CD14-positive monocyte (primary cell): ENCODE measurements around the gene MSRB3. TPM values are rescaled to one million over a fixed set of nuclear protein-coding genes. Genes with fewer than 3 reads are reported as not detected.

Experiments
- DNase-seq, 3 donors: peaks; one replicate each; pipeline ENCODE4 v3.0.0-alpha.2; 2011 to 2022
- H2AFZ ChIP-seq: 2 replicates; pipeline ENCODE4 v1.6.0; 2012; ENCODE audit warnings: mild to moderate bottlenecking, low read depth, low read length, inconsistent platforms; ENCODE audit not compliant: insufficient read depth, poor library complexity, severe bottlenecking
- H3K27ac ChIP-seq, 2 donors: 1 replicate in 1 of 2; 2 replicates in 1 of 2; pipeline ENCODE4 v1.5.1; 2012 to 2013; ENCODE audit warnings: low read length in 2 of 2, control low read depth in 1 of 2, inconsistent platforms in 1 of 2, low read depth in 1 of 2, mild to moderate bottlenecking in 1 of 2
- H3K27me3 ChIP-seq, 2 donors: one replicate each; pipeline versions ENCODE4 v1.6.0 to v1.6.1; 2011 to 2013; ENCODE audit warnings: low read length in 2 of 2; ENCODE audit not compliant: control insufficient read depth in 2 of 2, insufficient read depth in 2 of 2
- H3K36me3 ChIP-seq, 2 donors: replicated peaks in 1 of 2; 1 replicate in 1 of 2; 2 replicates in 1 of 2; pipeline versions ENCODE4 v1.5.1 to v1.6.1; 2012 to 2013; ENCODE audit warnings: low read length in 2 of 2, control low read depth in 1 of 2, inconsistent platforms in 1 of 2, mild to moderate bottlenecking in 1 of 2; ENCODE audit not compliant: insufficient read depth in 2 of 2, control insufficient read depth in 1 of 2
- H3K4me1 ChIP-seq, 2 donors: 1 replicate in 1 of 2; 2 replicates in 1 of 2; pipeline versions ENCODE4 v1.5.1 to v1.6.1; 2012 to 2013; ENCODE audit warnings: low read length in 2 of 2, control low read depth in 1 of 2, inconsistent platforms in 1 of 2, mild to moderate bottlenecking in 1 of 2, moderate library complexity in 1 of 2; ENCODE audit not compliant: insufficient read depth in 2 of 2, control insufficient read depth in 1 of 2
- H3K4me2 ChIP-seq: replicated peaks from 2 replicates; pipeline ENCODE3; 2012; ENCODE audit warnings: low read length, moderate library complexity, mild to moderate bottlenecking; ENCODE audit not compliant: poor library complexity, severe bottlenecking; ENCODE audit errors: extremely low read depth
- H3K4me3 ChIP-seq, 3 experiments: fragments of 200-600 bp in 1 of 3; sonication (generic) in 1 of 3; replicated peaks in 1 of 3; 1 replicate in 2 of 3; 2 replicates in 1 of 3; pipeline ENCODE4 v1.5.1; 2011 to 2013; ENCODE audit warnings: low read length in 3 of 3, mild to moderate bottlenecking in 3 of 3, control low read depth in 2 of 3, low read depth in 2 of 3, inconsistent platforms in 1 of 3, moderate library complexity in 1 of 3
- H3K79me2 ChIP-seq: 2 replicates; pipeline ENCODE4 v1.6.0; 2012; ENCODE audit warnings: mild to moderate bottlenecking, control low read depth, inconsistent platforms, low read length, moderate library complexity; ENCODE audit not compliant: insufficient read depth
- H3K9ac ChIP-seq: 2 replicates; pipeline ENCODE4 v1.6.0; 2017; ENCODE audit warnings: low read length, mild to moderate bottlenecking; ENCODE audit not compliant: insufficient read depth, poor library complexity, severe bottlenecking
- H3K9me3 ChIP-seq, 2 donors: replicated peaks in 1 of 2; 1 replicate in 1 of 2; 2 replicates in 1 of 2; pipeline versions ENCODE4 v1.5.1 to v1.6.1; 2012 to 2013; ENCODE audit warnings: low read length in 2 of 2, control low read depth in 1 of 2; ENCODE audit not compliant: control insufficient read depth in 1 of 2, insufficient read depth in 1 of 2
- H4K20me1 ChIP-seq: 2 replicates; pipeline ENCODE4 v1.6.0; 2012; ENCODE audit warnings: mild to moderate bottlenecking, low read length, control low read depth, moderate library complexity; ENCODE audit not compliant: insufficient read depth
- H3K27ac Mint-ChIP-seq, 7 donors: one replicate each; pipeline ENCODE4 v1.8.0; 2020; ENCODE audit warnings: mild to moderate bottlenecking in 7 of 7, mixed read lengths in 7 of 7, moderate library complexity in 6 of 7, inconsistent platforms in 2 of 7
- H3K27me3 Mint-ChIP-seq, 3 donors: one replicate each; pipeline ENCODE4 v1.8.0; 2021 to 2022; ENCODE audit warnings: low read depth in 3 of 3, mild to moderate bottlenecking in 3 of 3, mixed read lengths in 3 of 3, moderate library complexity in 3 of 3, inconsistent platforms in 1 of 3
- H3K36me3 Mint-ChIP-seq, 2 donors: one replicate each; pipeline ENCODE4 v1.8.0; 2020; ENCODE audit warnings: mixed read lengths in 2 of 2, inconsistent platforms in 1 of 2, mild to moderate bottlenecking in 1 of 2
- H3K4me1 Mint-ChIP-seq: one replicate; pipeline ENCODE4 v1.8.0; 2020; ENCODE audit warnings: mild to moderate bottlenecking, mixed read lengths
- H3K4me3 Mint-ChIP-seq, 2 donors: one replicate each; pipeline ENCODE4 v1.8.0; 2020; ENCODE audit warnings: mild to moderate bottlenecking in 2 of 2, mixed read lengths in 2 of 2, moderate library complexity in 1 of 2
- H3K9me3 Mint-ChIP-seq, 7 donors: one replicate each; pipeline ENCODE4 v1.8.0; 2020 to 2022; ENCODE audit warnings: mixed read lengths in 7 of 7, mild to moderate bottlenecking in 6 of 7, moderate library complexity in 6 of 7, inconsistent platforms in 2 of 7
- CTCF ChIP-seq: fragments of 200-600 bp; IDR thresholded peaks from one replicate; pipeline ENCODE4 v1.8.0; 2022; ENCODE audit warnings: antibody characterized with exemption, mild to moderate bottlenecking
- WGBS: methylation state at CpG from one replicate; pipeline ENCODE4 v1.1.5; 2013; ENCODE audit warnings: missing lambda C conversion rate; ENCODE audit not compliant: insufficient coverage; 5-methylcytosine and 5-hydroxymethylcytosine counted together
- intact Hi-C, 2 donors: fragments of 100-400 bp; cut with micrococcal nuclease; formaldehyde crosslinking; loops; one replicate each; pipeline versions ENCODE4 v1.15.0 to v1.15.1; 2023
- polyA plus RNA-seq, 3 donors: library from polyadenylated mRNA; depleted of rRNA in 1 of 3; unstranded in 2 of 3; stranded (reverse) in 1 of 3; fragments of 300-500 nt in 2 of 3; fragments of >200 nt in 1 of 3; fragmentation: Illumina TruSeq in 2 of 3; gene quantifications; 1 replicate in 2 of 3; 2 replicates in 1 of 3; pipeline ENCODE4 v1.2.3, GENCODE V29; 2012 to 2021

Gene MSRB3
- polyA plus RNA-seq, 3 donors = 0.25 to 1.1 (median 1.0) TPM

DNA sequence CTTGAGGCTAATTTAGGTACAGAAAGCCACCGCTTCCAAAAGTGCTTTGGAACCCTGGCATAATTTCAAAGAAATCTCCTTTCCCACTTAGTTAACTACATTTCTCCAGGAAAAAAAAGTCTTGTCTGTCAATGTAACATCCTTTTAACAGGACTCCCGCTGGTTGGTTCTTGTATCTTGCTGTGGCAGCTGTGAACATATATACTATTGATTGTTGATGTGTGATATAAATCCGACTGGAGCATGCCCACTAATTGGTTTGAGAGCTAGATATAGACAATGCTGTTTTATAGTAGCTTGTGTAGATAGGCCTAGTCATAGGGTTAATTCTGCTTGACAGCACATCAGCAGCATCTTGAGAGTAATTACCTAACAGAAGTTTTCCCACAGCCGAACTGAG is 89.6 kb downstream of the MSRB3 start:
- no peaks in the 10 kb centered on the region for H3K36me3 ChIP-seq
- intact Hi-C loops = no loop called here
- H3K27me3 ChIP-seq = no peaks in the 10 kb centered on the region
- H3K4me3 ChIP-seq = no peak overlapping the region
- no peak for TF ChIP-seq CTCF
- 100% methylated on average over 1 of the region's 4 CpGs for WGBS
- no peak for DNase-seq
- Mint-ChIP-seq H3K9me3 (peaks cover 0 to 3% (median 0%) of the 10 kb centered on the region in 7 donors), H3K4me1 (no peaks in the 10 kb centered on the region), H3K27me3 (no peaks in the 10 kb centered on the region), H3K4me3 (no peak overlapping the region), H3K36me3 (no peaks in the 10 kb centered on the region), H3K27ac (no peak overlapping the region)
- no peak overlapping the region for H3K9ac ChIP-seq
- H3K79me2 ChIP-seq = no peaks in the 10 kb centered on the region
- no peaks in the 10 kb centered on the region for H3K4me1 ChIP-seq
- no peaks in the 10 kb centered on the region for H3K9me3 ChIP-seq
- H2AFZ ChIP-seq = no peak overlapping the region
- no peak overlapping the region for H3K4me2 ChIP-seq
- no peaks in the 10 kb centered on the region for H4K20me1 ChIP-seq
- no peak overlapping the region for H3K27ac ChIP-seq

- Mint-ChIP-seq H3K27me3 (no peaks in the 10 kb centered on the region), H3K4me1 (no peaks in the 10 kb centered on the region), H3K4me3 (no peak overlapping the region), H3K27ac (no peak overlapping the region), H3K9me3 (peaks cover 0 to 7% (median 0%) of the 10 kb centered on the region in 7 donors), H3K36me3 (peaks cover 2 to 3% of the 10 kb centered on the region in 2 donors)
- Histone ChIP-seq H2AFZ (no peak overlapping the region), H3K27me3 (no peaks in the 10 kb centered on the region), H3K4me3 (no peak overlapping the region), H3K79me2 (no peaks in the 10 kb centered on the region), H3K9me3 (no peaks in the 10 kb centered on the region), H3K9ac (no peak overlapping the region), H3K36me3 (no peaks in the 10 kb centered on the region), H3K4me2 (no peak overlapping the region), H3K27ac (no peak overlapping the region), H4K20me1 (no peaks in the 10 kb centered on the region), H3K4me1 (no peaks in the 10 kb centered on the region)
- no peak for TF ChIP-seq CTCF
- intact Hi-C loops = no loop called here
- no peak for DNase-seq
Measured at GRCh38 chr12:65372574-65372973, 94.1 kb downstream of the MSRB3 start.
